NCI-H1105 (cell line): ENCODE measurements around the gene CALHM4.

Experiments used
- DNase-seq: peaks from one replicate; lab custom pipeline; 2025; lab: John Stamatoyannopoulos, UW

The CALHM4 gene

GRCh38 chr6:116542426-116542825 is 11.1 kb upstream of the CALHM4 start:
- DNase-seq = no peak

GRCh38 chr6:116543149-116543548 is 10.4 kb upstream of the CALHM4 start:
- DNase-seq = peak; percentile 10

GRCh38 chr6:116545651-116546050 is 7.9 kb upstream of the CALHM4 start, which contains the start of gene TRAPPC3L:
Gene TRAPPC3L, minus strand, starts transcription at chr6:116545684. Its CDS starts 170 bp downstream, at chr6:116545514.
- DNase-seq = no peak

- no peak for DNase-seq
Measured at GRCh38 chr6:116547358-116547757, 6.2 kb upstream of the CALHM4 start.

GRCh38 chr6:116550796-116551195 is 2.8 kb upstream of the CALHM4 start:
- DNase-seq = no peak

GRCh38 chr6:116556065-116556464 is 2.5 kb downstream of the CALHM4 start:
- DNase-seq = no peak

GRCh38 chr6:116556814-116557415 is 3.4 kb downstream of the CALHM4 start:
- no peak for DNase-seq

- peak; percentile 76 for DNase-seq
Measured at GRCh38 chr6:116557893-116558292, 4.3 kb downstream of the CALHM4 start.

GRCh38 chr6:116560130-116560529 is 6.6 kb downstream of the CALHM4 start:
- DNase-seq = no peak

GRCh38 chr6:116561377-116562018 is 7.9 kb downstream of the CALHM4 start:
- peak; percentile 34 for DNase-seq

GRCh38 chr6:116562019-116562403 is 8.5 kb downstream of the CALHM4 start:
- DNase-seq = no peak

GRCh38 chr6:116562614-116563013 is 9.1 kb downstream of the CALHM4 start:
- no peak for DNase-seq

GRCh38 chr6:116563830-116564229 is 10.3 kb downstream of the CALHM4 start:
- DNase-seq = no peak

GRCh38 chr6:116564311-116564710 is 10.8 kb downstream of the CALHM4 start:
- no peak for DNase-seq

- DNase-seq = peak; percentile 17
Measured at GRCh38 chr6:116564921-116565872, 11.6 kb downstream of the CALHM4 start.

GRCh38 chr6:116568111-116568510 is 14.6 kb downstream of the CALHM4 start:
- no peak for DNase-seq

GRCh38 chr6:116568821-116569755 is 15.5 kb downstream of the CALHM4 start:
- DNase-seq = no peak

- DNase-seq = peak; percentile 99
Measured at GRCh38 chr6:116570856-116571682, 17.5 kb downstream of the CALHM4 start, which contains the start of gene RWDD1. Gene RWDD1, plus strand, starts transcription at chr6:116571504. Its CDS starts 79 bp downstream, at chr6:116571583.

GRCh38 chr6:116571683-116572000 is 18.1 kb downstream of the CALHM4 start:
- DNase-seq = no peak

- peak; percentile 17 for DNase-seq
Measured at GRCh38 chr6:116572162-116572561, 18.6 kb downstream of the CALHM4 start.

GRCh38 chr6:116575227-116575626 is 21.7 kb downstream of the CALHM4 start:
- no peak for DNase-seq
